PC-9 (cell line): ENCODE data around the gene SND1.

Source experiments
- EZH2 ChIP-seq: fragments of 200-600 bp; sonication (generic); IDR thresholded peaks from 2 replicates; pipeline ENCODE4 v1.8.0; 2017; ENCODE audit warnings: antibody characterized with exemption, low read depth
- TF ChIP-seq, protein P1 (sequence below): fragments of 200-600 bp; sonication (generic); conservative IDR thresholded peaks from 2 replicates; pipeline ENCODE4 v1.6.1; 2017; ENCODE audit warnings: mixed run types, antibody characterized with exemption, mild to moderate bottlenecking, moderate library complexity

DNA sequence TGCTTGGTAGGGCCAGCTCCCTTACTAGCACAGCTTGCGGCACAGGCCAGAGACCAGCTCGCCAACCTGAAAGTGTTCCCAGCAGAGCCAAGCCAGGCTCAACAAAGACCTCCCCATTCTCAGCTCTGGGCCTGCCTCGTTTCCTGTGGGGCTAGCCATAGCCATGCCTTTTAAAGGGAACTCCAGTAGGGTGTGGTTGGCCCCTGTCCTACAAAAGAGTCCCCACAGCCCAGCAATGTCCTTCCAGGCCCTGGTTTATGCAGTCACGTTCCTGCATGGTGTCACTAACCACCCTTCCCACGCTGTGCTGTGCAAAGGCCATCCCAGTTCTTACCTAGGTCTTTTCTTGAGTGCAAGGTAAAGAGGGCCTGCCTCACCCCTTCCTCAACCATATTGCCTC, 467.0 kb downstream of the SND1 start:
- TF ChIP-seq, protein P1, sequence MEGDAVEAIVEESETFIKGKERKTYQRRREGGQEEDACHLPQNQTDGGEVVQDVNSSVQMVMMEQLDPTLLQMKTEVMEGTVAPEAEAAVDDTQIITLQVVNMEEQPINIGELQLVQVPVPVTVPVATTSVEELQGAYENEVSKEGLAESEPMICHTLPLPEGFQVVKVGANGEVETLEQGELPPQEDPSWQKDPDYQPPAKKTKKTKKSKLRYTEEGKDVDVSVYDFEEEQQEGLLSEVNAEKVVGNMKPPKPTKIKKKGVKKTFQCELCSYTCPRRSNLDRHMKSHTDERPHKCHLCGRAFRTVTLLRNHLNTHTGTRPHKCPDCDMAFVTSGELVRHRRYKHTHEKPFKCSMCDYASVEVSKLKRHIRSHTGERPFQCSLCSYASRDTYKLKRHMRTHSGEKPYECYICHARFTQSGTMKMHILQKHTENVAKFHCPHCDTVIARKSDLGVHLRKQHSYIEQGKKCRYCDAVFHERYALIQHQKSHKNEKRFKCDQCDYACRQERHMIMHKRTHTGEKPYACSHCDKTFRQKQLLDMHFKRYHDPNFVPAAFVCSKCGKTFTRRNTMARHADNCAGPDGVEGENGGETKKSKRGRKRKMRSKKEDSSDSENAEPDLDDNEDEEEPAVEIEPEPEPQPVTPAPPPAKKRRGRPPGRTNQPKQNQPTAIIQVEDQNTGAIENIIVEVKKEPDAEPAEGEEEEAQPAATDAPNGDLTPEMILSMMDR = no peak
- TF ChIP-seq EZH2 = no peak
